GM12878 (cell line): Measurements from ENCODE around the gene PSMD12. TPM values are rescaled to one million over a fixed set of nuclear protein-coding genes. Genes with fewer than 3 reads are reported as not detected.
"Not testable (repeated sequence)": the region's sequence is repeated elsewhere in the genome, so short reads cannot be mapped to it uniquely, and the experiment has no call there.

Source experiments
- ATAC-seq: fragments of 200-7000 bp; cut with Tn5 transposase; 3 replicates; pipeline ENCODE4 v1.9.1; 2020; ENCODE audit warnings: mild to moderate bottlenecking, moderate library complexity
- BruUV-seq: library from RNA; stranded (reverse); fragments of 400-500 nt; replicated peaks from 2 replicates; lab custom pipeline; 2021; lab: Mats Ljungman, UMichigan
- CTCF ChIA-PET: fragments of 300-600 bp; sonication (Branson Sonifier 250); formaldehyde crosslinking; extraction: SDS; loops from one replicate; lab custom pipeline; 2021; ENCODE audit warnings: inconsistent platforms; lab: Yijun Ruan, JAX
- POLR2A ChIA-PET: fragments of 350-600 bp; formaldehyde crosslinking; extraction: SDS; loops from one replicate; lab custom pipeline; 2021; ENCODE audit warnings: inconsistent platforms; lab: Charles Lee
- RAD21 ChIA-PET: fragments of 300-600 bp; sonication (Branson Sonifier 250); formaldehyde crosslinking; loops from one replicate; lab custom pipeline; 2023; ENCODE audit warnings: antibody characterized with exemption; ENCODE audit not compliant: unreplicated experiment; lab: Charles Lee
- SMC1A ChIA-PET: fragments of 300-600 bp; sonication (Branson Sonifier 250); formaldehyde crosslinking; loops from one replicate; lab custom pipeline; 2023; ENCODE audit not compliant: unreplicated experiment, uncharacterized antibody; lab: Charles Lee
- DNase-seq: peaks from one replicate; pipeline ENCODE4 v3.0.0-alpha.2; 2011; ENCODE audit warnings: low read depth, low spot score
- FAIRE-seq: peaks from 3 replicates; lab custom pipeline; 2011; peaks lifted over from hg19 to GRCh38; lab: Jason Lieb, UNC
- H2AFZ ChIP-seq: 2 replicates; pipeline ENCODE4 v1.6.0; 2011; ENCODE audit warnings: low read depth, low read length, control low read depth; ENCODE audit not compliant: control insufficient read depth
- H3K27ac ChIP-seq: 2 replicates; pipeline ENCODE4 v1.5.1; 2011; ENCODE audit warnings: control low read depth; ENCODE audit not compliant: control insufficient read depth, insufficient read depth
- H3K27me3 ChIP-seq, 2 experiments: replicated peaks in 1 of 2; 2 replicates each; pipeline versions ENCODE4 v1.6.0 to v1.6.1; 2011; ENCODE audit warnings: low read length in 1 of 2; ENCODE audit not compliant: control insufficient read depth in 2 of 2, insufficient read depth in 2 of 2
- H3K36me3 ChIP-seq, 2 experiments: 2 replicates each; pipeline ENCODE4 v1.5.1; 2011; ENCODE audit warnings: low read length in 1 of 2; ENCODE audit not compliant: control insufficient read depth in 2 of 2, insufficient read depth in 2 of 2
- H3K4me1 ChIP-seq: 2 replicates; pipeline ENCODE4 v1.6.1; 2011; ENCODE audit warnings: mild to moderate bottlenecking, low read length, moderate library complexity, mixed read lengths; ENCODE audit not compliant: control insufficient read depth, insufficient read depth
- H3K4me2 ChIP-seq: 2 replicates; pipeline ENCODE4 v1.6.0; 2011; ENCODE audit warnings: control low read depth; ENCODE audit not compliant: control insufficient read depth, insufficient read depth
- H3K4me3 ChIP-seq: fragments of 200-600 bp; sonication (generic); 2 replicates; pipeline ENCODE4 v1.5.1; 2016
- H3K79me2 ChIP-seq: 2 replicates; pipeline ENCODE4 v1.6.0; 2011; ENCODE audit warnings: low read length; ENCODE audit not compliant: control insufficient read depth, insufficient read depth
- H3K9ac ChIP-seq: 2 replicates; pipeline ENCODE4 v1.8.0; 2011; ENCODE audit warnings: low read length, control low read depth, mixed read lengths; ENCODE audit not compliant: control insufficient read depth, insufficient read depth
- H3K9me3 ChIP-seq: replicated peaks from 3 replicates; pipeline ENCODE4 v1.5.1; 2011; ENCODE audit warnings: mild to moderate bottlenecking, low read length; ENCODE audit not compliant: control insufficient read depth, insufficient read depth
- H4K20me1 ChIP-seq: 2 replicates; pipeline ENCODE4 v1.6.0; 2011; ENCODE audit not compliant: control insufficient read depth, insufficient read depth
- CBX5 ChIP-seq: sonication (generic); IDR thresholded peaks from 2 replicates; pipeline ENCODE4 v1.6.1; 2016; ENCODE audit warnings: low read depth, moderate library complexity, mild to moderate bottlenecking, inconsistent platforms
- DPF2 ChIP-seq: fragments of 450-650 bp; IDR thresholded peaks from 2 replicates; pipeline ENCODE4 v1.6.1; 2017; ENCODE audit warnings: mild to moderate bottlenecking
- ESRRA ChIP-seq: IDR thresholded peaks from 2 replicates; pipeline ENCODE4 v1.6.1; 2012; ENCODE audit warnings: mild to moderate bottlenecking, low read length, improper control_type of control experiment
- KAT2A ChIP-seq: conservative IDR thresholded peaks from 2 replicates; pipeline ENCODE4 v1.6.1; 2011; ENCODE audit warnings: low read depth, low read length; ENCODE audit not compliant: control insufficient read depth
- KDM1A ChIP-seq: fragments of 200-600 bp; sonication (generic); IDR thresholded peaks from 2 replicates; pipeline ENCODE4 v1.6.1; 2016; ENCODE audit warnings: borderline replicate concordance
- NFIC ChIP-seq: IDR thresholded peaks from 2 replicates; pipeline ENCODE4 v1.6.1; 2012; ENCODE audit warnings: low read depth, mild to moderate bottlenecking, inconsistent platforms, low read length, moderate library complexity
- SRF ChIP-seq, 2 experiments: IDR thresholded peaks; 2 replicates each; pipeline ENCODE4 v1.6.1; 2011; ENCODE audit warnings: low read depth in 2 of 2, low read length in 2 of 2, mild to moderate bottlenecking in 1 of 2, moderate library complexity in 1 of 2
- YBX1 ChIP-seq: fragments of 450-650 bp; IDR thresholded peaks from 2 replicates; pipeline ENCODE4 v1.6.1; 2016; ENCODE audit warnings: antibody characterized with exemption
- WGBS: methylation state at CpG from one replicate; pipeline ENCODE4 v1.1.6; 2016; ENCODE audit warnings: low lambda C conversion rate; ENCODE audit not compliant: insufficient replicate concordance, insufficient coverage; ENCODE audit errors: missing lambda C conversion rate; 5-methylcytosine and 5-hydroxymethylcytosine counted together
- in situ Hi-C: fragments of 300-500 bp; cut with MboI; formaldehyde crosslinking; loops from 9 replicates; pipeline ENCODE4 v1.14.3; 2018; ENCODE audit warnings: mixed read lengths
- intact Hi-C: fragments of 100-400 bp; cut with micrococcal nuclease; formaldehyde crosslinking; loops from one replicate; pipeline ENCODE4 v1.14.2; 2022; ENCODE audit not compliant: unreplicated experiment
- polyA plus RNA-seq, 11 experiments: library from polyadenylated mRNA; depleted of rRNA in 4 of 11; unstranded in 6 of 11; stranded (reverse) in 5 of 11; fragments of >200 nt; fragmentation: Nextera tagmentation in 4 of 11; fragmentation: Illumina TruSeq in 1 of 11; extraction: Ambion mirVana in 4 of 11; extraction: Trizol in 1 of 11; gene quantifications; 1 replicate in 1 of 11; 2 replicates in 10 of 11; pipeline versions ENCODE4 v1.2.1 to v1.2.3, GENCODE V29; 2011 to 2016; ENCODE audit warnings: inconsistent platforms in 2 of 11, missing spikeins in 2 of 11, low read depth in 1 of 11
- total RNA-seq, 4 experiments: library from RNA; depleted of rRNA in 3 of 4; stranded (reverse); fragments of >200 nt in 3 of 4; fragmentation: Illumina TruSeq in 1 of 4; extraction: Trizol in 1 of 4; gene quantifications; 2 replicates each; pipeline versions ENCODE4 v1.2.1 to v1.2.3, GENCODE V29; 2013 to 2021
- TF ChIP-seq, protein P1 (sequence below): fragments of 450-650 bp; IDR thresholded peaks from 2 replicates; pipeline ENCODE4 v1.6.1; 2017; ENCODE audit warnings: borderline replicate concordance
- TF ChIP-seq, protein P2 (sequence below): fragments of 450-650 bp; IDR thresholded peaks from 2 replicates; pipeline ENCODE4 v1.6.1; 2017; ENCODE audit warnings: antibody characterized with exemption, mild to moderate bottlenecking, moderate library complexity

PSMD12 gene
- total and polyA plus RNA-seq, 10 of the 15 experiments (the other 5 are each of a cell fraction or from before 2014, with no cell fraction given): 19.8 to 149 (median 47.5) TPM

DNA sequence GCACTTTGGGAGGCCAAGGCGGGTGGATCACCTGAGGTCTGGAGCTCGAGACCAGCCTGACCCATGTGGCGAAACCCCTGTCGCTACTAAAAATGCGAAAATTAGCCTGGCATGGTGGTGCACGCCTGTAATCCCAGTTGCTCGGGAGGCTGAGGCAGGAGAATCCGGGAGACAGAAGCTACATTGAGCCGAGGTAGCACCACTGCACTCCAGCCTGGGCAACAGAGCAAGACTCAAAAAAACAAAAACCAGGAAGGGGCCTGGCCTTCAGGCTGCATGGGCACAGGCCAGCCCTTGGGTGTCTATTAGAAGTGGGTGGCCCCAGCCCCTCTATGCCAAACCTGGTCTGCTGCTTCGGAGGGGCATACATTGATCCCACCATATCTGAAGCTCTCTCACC lies 56.0 kb downstream of the PSMD12 start:
- no peaks in the 10 kb centered on the region for H3K36me3 ChIP-seq
- H3K27me3 ChIP-seq: no peaks in the 10 kb centered on the region
- ATAC-seq (no peak), DNase-seq (no peak), FAIRE-seq (no peak)
- H3K4me2 ChIP-seq: no peak overlapping the region
- no peak overlapping the region for H2AFZ ChIP-seq
- no peak overlapping the region for H3K9ac ChIP-seq
- H3K4me3 ChIP-seq: no peak overlapping the region
- intact Hi-C loops (no loop called here), in situ Hi-C loops (no loop called here)
- CTCF ChIA-PET: interaction anchor here (1.0 to 1.1 kb wide), 2 partner anchors 12 to 15 kb away, joined by 3 read pairs; no protein-coding TSS in a partner anchor
- POLR2A ChIA-PET: no interaction called here
- WGBS: 57% methylated on average over 10 of the region's 10 CpGs
- no peak overlapping the region for H3K27ac ChIP-seq
- H3K4me1 ChIP-seq: peaks cover 7% of the 10 kb centered on the region
- SMC1A ChIA-PET: interaction anchor here (0.6 kb wide), 2 partner anchors 95 to 355 kb away, joined by 3 to 4 read pairs; no protein-coding TSS in a partner anchor
- TF ChIP-seq DPF2: no peak
- no peak for TF ChIP-seq CBX5
- TF ChIP-seq KAT2A: no peak
- TF ChIP-seq, protein P1, sequence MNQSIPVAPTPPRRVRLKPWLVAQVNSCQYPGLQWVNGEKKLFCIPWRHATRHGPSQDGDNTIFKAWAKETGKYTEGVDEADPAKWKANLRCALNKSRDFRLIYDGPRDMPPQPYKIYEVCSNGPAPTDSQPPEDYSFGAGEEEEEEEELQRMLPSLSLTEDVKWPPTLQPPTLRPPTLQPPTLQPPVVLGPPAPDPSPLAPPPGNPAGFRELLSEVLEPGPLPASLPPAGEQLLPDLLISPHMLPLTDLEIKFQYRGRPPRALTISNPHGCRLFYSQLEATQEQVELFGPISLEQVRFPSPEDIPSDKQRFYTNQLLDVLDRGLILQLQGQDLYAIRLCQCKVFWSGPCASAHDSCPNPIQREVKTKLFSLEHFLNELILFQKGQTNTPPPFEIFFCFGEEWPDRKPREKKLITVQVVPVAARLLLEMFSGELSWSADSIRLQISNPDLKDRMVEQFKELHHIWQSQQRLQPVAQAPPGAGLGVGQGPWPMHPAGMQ: no peak
- no peak for TF ChIP-seq SRF (IDR thresholded peaks at IDR 0.05; ENCODE audit: low read depth in 2 of 2, low read length in 2 of 2)
- TF ChIP-seq, protein P2, sequence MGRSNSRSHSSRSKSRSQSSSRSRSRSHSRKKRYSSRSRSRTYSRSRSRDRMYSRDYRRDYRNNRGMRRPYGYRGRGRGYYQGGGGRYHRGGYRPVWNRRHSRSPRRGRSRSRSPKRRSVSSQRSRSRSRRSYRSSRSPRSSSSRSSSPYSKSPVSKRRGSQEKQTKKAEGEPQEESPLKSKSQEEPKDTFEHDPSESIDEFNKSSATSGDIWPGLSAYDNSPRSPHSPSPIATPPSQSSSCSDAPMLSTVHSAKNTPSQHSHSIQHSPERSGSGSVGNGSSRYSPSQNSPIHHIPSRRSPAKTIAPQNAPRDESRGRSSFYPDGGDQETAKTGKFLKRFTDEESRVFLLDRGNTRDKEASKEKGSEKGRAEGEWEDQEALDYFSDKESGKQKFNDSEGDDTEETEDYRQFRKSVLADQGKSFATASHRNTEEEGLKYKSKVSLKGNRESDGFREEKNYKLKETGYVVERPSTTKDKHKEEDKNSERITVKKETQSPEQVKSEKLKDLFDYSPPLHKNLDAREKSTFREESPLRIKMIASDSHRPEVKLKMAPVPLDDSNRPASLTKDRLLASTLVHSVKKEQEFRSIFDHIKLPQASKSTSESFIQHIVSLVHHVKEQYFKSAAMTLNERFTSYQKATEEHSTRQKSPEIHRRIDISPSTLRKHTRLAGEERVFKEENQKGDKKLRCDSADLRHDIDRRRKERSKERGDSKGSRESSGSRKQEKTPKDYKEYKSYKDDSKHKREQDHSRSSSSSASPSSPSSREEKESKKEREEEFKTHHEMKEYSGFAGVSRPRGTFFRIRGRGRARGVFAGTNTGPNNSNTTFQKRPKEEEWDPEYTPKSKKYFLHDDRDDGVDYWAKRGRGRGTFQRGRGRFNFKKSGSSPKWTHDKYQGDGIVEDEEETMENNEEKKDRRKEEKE: no peak
- TF ChIP-seq NFIC: no peak
- no peak for TF ChIP-seq ESRRA
- no peak for TF ChIP-seq YBX1
- no peak for TF ChIP-seq KDM1A
- H3K79me2 ChIP-seq: no peaks in the 10 kb centered on the region
- RAD21 ChIA-PET: no interaction called here
- BruUV-seq: no TSS peak
- no peaks in the 10 kb centered on the region for H3K9me3 ChIP-seq
- H4K20me1 ChIP-seq: no peaks in the 10 kb centered on the region

DNA sequence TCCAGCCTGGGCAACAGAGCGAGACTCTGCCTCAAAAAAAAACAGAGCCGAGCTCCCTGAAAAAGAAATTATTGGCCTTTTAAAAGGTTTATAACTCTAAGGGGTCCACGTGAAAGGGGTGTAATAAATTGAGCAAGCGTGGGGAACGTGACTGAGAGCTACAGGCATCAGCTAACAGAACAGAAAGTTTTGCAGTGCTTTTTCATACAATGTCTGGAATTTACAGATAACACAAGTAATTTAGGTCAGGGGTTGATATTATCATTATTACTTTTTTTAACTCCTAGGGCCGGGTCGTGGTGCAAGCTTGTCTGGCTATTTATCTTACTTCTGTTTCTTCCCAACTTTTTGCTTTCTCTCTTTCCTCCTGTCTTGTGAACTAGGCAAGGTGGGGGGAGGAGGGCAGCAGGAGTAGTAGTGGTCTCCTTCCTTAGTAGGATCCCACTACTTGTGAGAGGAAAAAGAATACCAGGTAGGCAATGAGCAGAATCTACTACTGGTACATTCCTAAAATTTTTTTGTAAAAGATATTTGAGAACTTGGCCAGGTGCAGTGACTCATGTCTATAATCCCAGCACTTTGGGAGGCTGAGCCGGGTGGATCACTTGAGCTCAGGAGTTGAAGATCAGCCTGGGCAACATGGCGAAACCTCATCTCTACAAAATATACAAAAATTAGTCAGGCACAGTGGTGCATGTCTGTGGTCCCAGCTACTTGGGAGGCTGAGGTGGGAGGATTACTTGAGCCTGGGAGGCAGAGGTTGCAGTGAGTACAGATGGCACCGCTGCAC lies 60.7 kb downstream of the PSMD12 start:
- RAD21 ChIA-PET, SMC1A ChIA-PET: not testable (repeated sequence)
- CTCF ChIA-PET: interaction anchor here (1.2 kb wide), 1 partner anchor 10 kb away, joined by 4 read pairs; no protein-coding TSS in a partner anchor

More for the DNA sequence above, 60.7 kb downstream of the PSMD12 start:
- H3K27me3 ChIP-seq, POLR2A ChIA-PET, BruUV-seq, H4K20me1 ChIP-seq, in situ Hi-C loops, H3K4me2 ChIP-seq, H3K9me3 ChIP-seq, H2AFZ ChIP-seq, H3K4me1 ChIP-seq, H3K9ac ChIP-seq, intact Hi-C loops, H3K4me3 ChIP-seq, FAIRE-seq, ATAC-seq, H3K36me3 ChIP-seq, H3K79me2 ChIP-seq, H3K27ac ChIP-seq, DNase-seq: not testable (repeated sequence)
- WGBS: 52% methylated on average over 10 of the region's 10 CpGs
